Hindlimb muscle (tissue), 1 donor: ENCODE results near the gene RNASEH2B. TPM values are rescaled to one million over a fixed set of nuclear protein-coding genes. Genes with fewer than 3 reads are reported as not detected.
A peak's percentile ranks its signal among the peaks of the same experiment; 100 is the strongest.

Experiments
- DNase-seq: peaks from one replicate; pipeline ENCODE4 v3.0.0-alpha.2; 2013
- polyA plus RNA-seq: library from polyadenylated mRNA; unstranded; fragments of 120-200 nt; gene quantifications from one replicate; pipeline ENCODE4 v1.2.1, GENCODE V29; 2013; ENCODE audit not compliant: insufficient read length

RNASEH2B gene, protein sequence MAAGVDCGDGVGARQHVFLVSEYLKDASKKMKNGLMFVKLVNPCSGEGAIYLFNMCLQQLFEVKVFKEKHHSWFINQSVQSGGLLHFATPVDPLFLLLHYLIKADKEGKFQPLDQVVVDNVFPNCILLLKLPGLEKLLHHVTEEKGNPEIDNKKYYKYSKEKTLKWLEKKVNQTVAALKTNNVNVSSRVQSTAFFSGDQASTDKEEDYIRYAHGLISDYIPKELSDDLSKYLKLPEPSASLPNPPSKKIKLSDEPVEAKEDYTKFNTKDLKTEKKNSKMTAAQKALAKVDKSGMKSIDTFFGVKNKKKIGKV
- 34.8 TPM for polyA plus RNA-seq

- DNase-seq: peak; percentile 79
Observed at GRCh38 chr13:50909605-50910484, at the start of gene RNASEH2B. Gene RNASEH2B (plus strand): TSS chr13:50909791. CDS start chr13:50910077, 286 bp downstream.

DNA sequence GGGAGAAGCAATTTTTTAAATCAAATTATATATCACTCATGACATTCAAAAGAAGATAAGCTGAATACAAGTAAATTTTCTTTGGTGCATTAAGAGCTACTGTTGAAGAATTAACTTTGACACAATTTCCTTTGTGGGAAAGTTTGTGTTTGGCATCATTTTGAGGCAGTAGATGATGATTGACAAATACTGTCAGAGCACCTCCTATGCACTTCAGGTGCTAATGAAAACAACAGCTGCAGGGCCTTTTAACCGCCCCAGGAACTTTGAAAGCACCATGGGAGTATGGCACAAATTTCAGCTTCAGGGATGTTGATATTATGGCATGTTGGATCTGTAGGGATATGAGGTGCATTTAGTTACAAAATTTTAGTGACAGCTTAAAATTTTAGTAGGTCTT lies 45.1 kb upstream of the RNASEH2B start:
- DNase-seq: no peak

DNA sequence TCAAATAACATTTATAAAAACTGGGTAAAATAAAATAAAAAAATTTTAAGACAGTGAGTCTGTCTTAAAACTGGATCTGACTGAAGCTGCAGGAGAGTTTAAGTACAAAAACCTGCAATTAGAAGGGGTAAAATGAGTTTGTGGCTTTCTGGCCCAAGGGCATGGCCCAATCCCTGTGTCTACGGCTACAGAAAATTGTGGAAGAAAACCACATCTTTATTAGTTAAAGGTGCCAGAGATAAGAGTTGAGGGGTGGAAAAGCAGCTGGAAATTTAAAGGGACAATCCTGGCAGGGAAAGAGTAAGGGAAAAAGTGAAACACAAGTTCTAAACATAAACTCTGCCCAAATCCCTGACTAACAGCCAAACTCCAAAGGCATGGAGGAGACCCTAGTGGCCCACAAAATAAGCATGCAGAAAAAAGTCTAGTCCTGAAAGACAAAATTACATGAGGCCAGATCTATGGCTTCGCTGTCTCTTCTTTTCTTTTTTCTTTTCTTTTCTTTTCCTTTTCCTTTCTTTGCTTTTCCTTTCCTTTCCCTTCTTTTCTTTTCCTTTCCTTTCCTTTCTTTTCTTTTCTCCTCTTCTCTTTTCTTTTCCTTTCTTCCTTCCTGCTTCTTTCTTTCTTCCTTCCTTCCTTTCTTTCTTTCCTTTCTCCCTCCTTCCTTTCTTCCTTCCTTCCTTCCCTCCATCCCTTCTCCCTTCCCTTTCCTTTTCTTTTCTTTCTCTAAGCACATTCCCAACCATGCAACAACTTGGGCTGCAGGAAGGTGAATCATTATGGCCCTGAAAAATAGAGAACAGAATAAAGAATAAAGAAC lies 42.6 kb upstream of the RNASEH2B start:
- DNase-seq: no peak

DNA sequence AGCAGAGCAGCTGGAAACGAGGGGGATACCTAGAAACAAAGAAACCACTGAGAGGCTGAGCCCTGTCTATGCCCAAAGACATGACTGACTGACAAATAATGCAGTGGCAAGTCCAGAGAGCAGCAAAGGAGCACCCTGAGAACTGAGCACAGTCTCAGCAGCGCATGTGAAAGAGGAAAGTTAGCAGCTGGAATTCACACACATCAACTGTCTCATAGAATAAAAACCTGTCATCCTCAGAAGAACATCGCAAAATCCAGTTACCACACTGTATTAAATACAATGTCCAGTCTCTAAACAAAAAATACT lies 42.0 kb upstream of the RNASEH2B start:
- no peak for DNase-seq

GRCh38 chr13:50871405-50871804 lies 38.2 kb upstream of the RNASEH2B start:
- no peak for DNase-seq

- DNase-seq: no peak
Observed at GRCh38 chr13:50873467-50873866, 36.1 kb upstream of the RNASEH2B start.

GRCh38 chr13:50873991-50874390 lies 35.6 kb upstream of the RNASEH2B start:
- DNase-seq: no peak

GRCh38 chr13:50882816-50883435 lies 26.7 kb upstream of the RNASEH2B start:
- DNase-seq: no peak

DNA sequence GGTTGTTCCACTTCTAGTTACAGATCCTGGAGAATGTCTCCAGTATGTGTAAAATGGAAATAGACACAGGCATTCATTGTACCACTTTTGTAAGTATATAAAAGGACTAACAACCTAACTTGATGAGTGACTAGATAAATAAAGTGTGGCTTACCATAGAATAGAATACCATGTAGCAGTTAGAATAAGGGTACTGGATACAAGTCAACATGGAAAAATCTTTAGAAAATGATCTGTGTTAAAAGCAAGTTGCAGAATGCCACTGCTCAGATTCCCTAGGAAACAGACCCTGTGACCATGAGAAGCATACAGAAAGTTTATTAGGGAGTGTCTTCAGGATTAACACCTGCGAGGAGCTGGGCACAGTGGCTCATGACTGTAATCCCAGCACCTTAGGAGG lies 25.9 kb upstream of the RNASEH2B start:
- no peak for DNase-seq

GRCh38 chr13:50884265-50884664 lies 25.3 kb upstream of the RNASEH2B start:
- no peak for DNase-seq

DNA sequence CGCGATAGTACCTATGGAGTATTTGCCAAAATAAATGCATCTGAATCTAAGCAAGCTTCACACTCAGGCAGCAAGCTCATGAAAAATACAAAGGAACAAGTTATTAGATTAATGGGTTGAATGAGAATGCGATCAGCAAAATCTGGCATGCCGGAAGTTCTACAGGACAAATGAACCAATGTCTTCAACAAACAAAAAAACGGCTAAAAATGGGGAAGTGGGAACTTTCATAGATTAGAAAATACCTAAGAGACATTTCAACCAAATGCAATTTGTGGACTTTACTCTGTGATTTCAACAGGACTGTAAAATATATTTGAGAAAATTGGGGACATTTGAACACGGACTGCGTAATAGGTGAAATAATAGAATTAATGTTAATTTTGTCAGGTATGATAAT lies 22.4 kb upstream of the RNASEH2B start:
- DNase-seq: no peak

DNA sequence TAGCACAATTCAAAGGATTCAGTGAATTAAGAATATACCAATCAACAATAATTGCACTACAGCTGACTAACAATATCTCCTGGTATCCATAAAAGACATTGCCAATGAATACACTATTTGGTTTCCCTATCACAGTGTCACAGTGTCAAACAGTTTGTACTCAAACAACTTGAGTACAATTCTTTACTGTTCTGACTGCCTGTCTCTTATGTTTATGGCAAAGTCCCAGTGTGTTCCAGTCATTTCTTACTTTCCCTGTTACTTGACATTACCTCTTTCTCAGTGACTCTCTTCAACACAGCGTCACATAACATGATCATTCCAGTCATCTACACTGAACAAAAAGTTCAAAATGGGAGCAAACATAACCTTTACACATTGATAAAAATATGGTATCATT lies 21.2 kb upstream of the RNASEH2B start:
- no peak for DNase-seq

DNA sequence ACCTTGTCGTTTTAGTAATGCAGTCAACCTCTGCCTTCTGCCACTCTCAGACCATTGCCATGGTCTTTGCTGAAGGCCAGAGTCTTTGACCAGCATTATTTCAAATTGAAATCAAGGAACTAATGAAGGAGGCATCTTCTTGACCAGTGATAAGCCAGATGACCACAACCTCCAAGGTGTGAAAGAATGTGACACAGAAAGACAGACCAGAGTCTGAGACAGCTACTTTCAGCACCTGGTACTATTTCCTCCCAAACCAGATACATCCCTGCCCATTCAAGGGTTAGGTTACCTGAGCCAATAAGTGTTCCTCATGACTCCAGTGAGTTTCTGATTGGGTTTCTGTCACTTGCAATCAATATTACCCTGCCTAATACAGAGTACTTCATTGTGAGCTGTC lies 20.3 kb upstream of the RNASEH2B start:
- DNase-seq: no peak

DNA sequence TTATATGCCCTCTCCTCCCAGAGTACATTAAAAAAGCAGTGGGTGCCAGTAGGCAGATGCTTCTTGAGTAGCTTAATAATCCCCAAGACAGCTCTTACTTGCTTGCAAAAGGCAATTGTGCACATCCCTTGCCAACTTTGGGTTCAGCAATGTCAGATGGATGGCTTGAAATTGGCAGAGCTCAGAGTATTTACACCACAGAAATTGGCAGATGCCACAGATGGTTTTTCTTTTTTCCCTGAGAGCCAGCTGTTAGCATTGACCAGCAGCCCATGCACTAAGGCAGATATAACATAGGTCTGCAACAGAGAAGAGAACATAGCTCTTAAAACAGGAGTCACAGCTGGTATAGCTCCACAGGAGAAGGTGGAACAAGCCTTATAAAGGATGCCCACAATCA lies 18.4 kb upstream of the RNASEH2B start:
- DNase-seq: no peak

- no peak for DNase-seq
Observed at GRCh38 chr13:50892210-50892944, 17.2 kb upstream of the RNASEH2B start.

- DNase-seq: no peak
Observed at GRCh38 chr13:50893211-50893852, 16.3 kb upstream of the RNASEH2B start.

GRCh38 chr13:50894012-50894411 lies 15.6 kb upstream of the RNASEH2B start:
- no peak for DNase-seq

- DNase-seq: no peak
Observed at GRCh38 chr13:50894504-50894903, 15.1 kb upstream of the RNASEH2B start.

DNA sequence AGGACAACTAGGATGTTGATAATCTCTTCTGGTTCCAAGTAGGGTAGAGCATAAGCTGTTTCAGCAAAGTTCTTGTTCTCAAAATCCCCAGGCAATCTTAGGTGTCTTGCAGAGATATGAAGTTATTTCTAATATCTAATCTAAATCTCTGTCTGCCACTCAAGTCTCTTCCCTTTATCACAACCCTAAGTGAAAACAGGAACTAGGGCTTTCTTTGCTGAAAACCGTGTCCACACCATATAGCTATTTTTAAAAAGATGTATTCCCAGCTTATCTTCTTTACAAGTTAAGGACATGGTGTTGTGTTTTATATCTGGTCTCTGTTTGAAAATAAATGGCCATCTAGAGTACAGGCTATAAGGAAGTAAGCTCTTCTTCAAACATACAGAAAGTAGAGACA lies 11.3 kb upstream of the RNASEH2B start:
- no peak for DNase-seq

- no peak for DNase-seq
Observed at GRCh38 chr13:50901701-50902100, 7.9 kb upstream of the RNASEH2B start.

GRCh38 chr13:50905256-50905655 lies 4.3 kb upstream of the RNASEH2B start:
- DNase-seq: no peak
